Fibroblast of skin of abdomen (primary cell): ENCODE results near the gene FAM3C.
"Not testable (repeated sequence)": the region's sequence is repeated elsewhere in the genome, so short reads cannot be mapped to it uniquely, and the experiment has no call there.

Experiments used
- DNase-seq: peaks from one replicate; pipeline ENCODE4 v3.0.0-alpha.2; 2013

Gene FAM3C

GRCh38 chr7:121330053-121330833, 65.9 kb downstream of the FAM3C start:
- peak; percentile 36 for DNase-seq

GRCh38 chr7:121329191-121330052, 66.7 kb downstream of the FAM3C start:
- DNase-seq: no peak

GRCh38 chr7:121328508-121329190, 67.5 kb downstream of the FAM3C start, which contains the start of gene WNT16:
WNT16 (plus strand) TSS chr7:121329000; CDS start chr7:121329293, 293 bp downstream.
- DNase-seq: no peak

GRCh38 chr7:121327671-121328070, 68.4 kb downstream of the FAM3C start:
- no peak for DNase-seq

- no peak for DNase-seq
Observed at GRCh38 chr7:121323515-121324302, 72.4 kb downstream of the FAM3C start.

GRCh38 chr7:121322460-121322859, 73.6 kb downstream of the FAM3C start:
- DNase-seq: no peak

- DNase-seq: not testable (repeated sequence)
Observed at GRCh38 chr7:121315170-121315569, 80.9 kb downstream of the FAM3C start.

GRCh38 chr7:121313793-121314676, 82.1 kb downstream of the FAM3C start:
- peak; percentile 68 for DNase-seq

- no peak for DNase-seq
Observed at GRCh38 chr7:121313220-121313792, 82.8 kb downstream of the FAM3C start.

GRCh38 chr7:121307021-121307574, 89.0 kb downstream of the FAM3C start:
- no peak for DNase-seq

GRCh38 chr7:121306565-121306964, 89.5 kb downstream of the FAM3C start:
- DNase-seq: no peak

- DNase-seq: peak; percentile 50
Observed at GRCh38 chr7:121305109-121305508, 91.0 kb downstream of the FAM3C start.

GRCh38 chr7:121304102-121304658, 91.9 kb downstream of the FAM3C start:
- peak; percentile 38 for DNase-seq

- DNase-seq: no peak
Observed at GRCh38 chr7:121303422-121304101, 92.5 kb downstream of the FAM3C start.

- DNase-seq: peak; percentile 58
Observed at GRCh38 chr7:121302214-121302745, 93.8 kb downstream of the FAM3C start.

GRCh38 chr7:121301446-121302213, 94.5 kb downstream of the FAM3C start:
- peak; percentile 43 for DNase-seq

- DNase-seq: no peak
Observed at GRCh38 chr7:121300685-121301420, 95.3 kb downstream of the FAM3C start.
